Adrenal gland (tissue), 12 donors: ENCODE data around the gene PFDN6. TPM values are rescaled to one million over a fixed set of nuclear protein-coding genes. Genes with fewer than 3 reads are reported as not detected.

Experiments
- DNase-seq, 7 donors: peaks; one replicate each; pipeline ENCODE4 v3.0.0-alpha.2; 2019 to 2020
- H3K27ac ChIP-seq, 5 donors: fragments of 200-600 bp; sonication (generic) in 4 of 5; 1 replicate in 3 of 5; 2 replicates in 2 of 5; pipeline versions ENCODE4 v1.5.1 to v1.8.0; 2016 to 2020; ENCODE audit warnings: mild to moderate bottlenecking in 1 of 5
- H3K27me3 ChIP-seq: fragments of 200-600 bp; 2 replicates; pipeline ENCODE4 v1.8.0; 2021
- H3K36me3 ChIP-seq, 2 donors: fragments of 200-600 bp; replicated peaks in 1 of 2; 1 replicate in 1 of 2; 2 replicates in 1 of 2; pipeline versions ENCODE4 v1.5.1 to v1.8.0; 2018 to 2022
- H3K4me1 ChIP-seq, 2 donors: fragments of 200-600 bp; replicated peaks in 1 of 2; 1 replicate in 1 of 2; 2 replicates in 1 of 2; pipeline versions ENCODE4 v1.5.1 to v1.8.0; 2018 to 2021
- H3K4me3 ChIP-seq, 4 donors: fragments of 200-600 bp; sonication (generic) in 3 of 4; one replicate each; pipeline ENCODE4 v1.5.1; 2016 to 2018
- H3K9me3 ChIP-seq, 3 donors: fragments of 200-600 bp; sonication (generic) in 1 of 3; replicated peaks in 1 of 3; 1 replicate in 2 of 3; 2 replicates in 1 of 3; pipeline versions ENCODE4 v1.5.1 to v1.8.0; 2016 to 2021
- POLR2A ChIP-seq, 2 donors: fragments of 450-650 bp; IDR thresholded peaks; one replicate each; pipeline ENCODE4 v1.6.1; 2017; ENCODE audit warnings: antibody characterized with exemption in 2 of 2, mild to moderate bottlenecking in 2 of 2, moderate library complexity in 1 of 2
- WGBS, 4 donors: extraction: QIAGEN DNeasy Blood & Tissue Kit in 2 of 4; methylation state at CpG; one replicate each; pipeline versions ENCODE4 v1.1.5 to v1.1.7; 2013 to 2017; 5-methylcytosine and 5-hydroxymethylcytosine counted together
- intact Hi-C, 2 donors: fragments of 100-400 bp; cut with DNase I; formaldehyde crosslinking; loops; one replicate each; pipeline versions ENCODE4 v1.14.1 to v1.15.0; 2022 to 2023
- polyA plus RNA-seq, 3 donors: library from polyadenylated mRNA; stranded (reverse); fragments of 200-250 nt in 2 of 3; fragments of 350-450 nt in 1 of 3; fragmentation: Illumina TruSeq in 1 of 3; extraction: RNeasy Lipid Tissue Mini Kit (QIAGEN cat#74804) in 1 of 3; gene quantifications; one replicate each; pipeline ENCODE4 v1.2.3, GENCODE V29; 2013 to 2014
- total RNA-seq, 9 donors: library from RNA; depleted of rRNA in 4 of 9; stranded (reverse); fragments of >200 nt in 4 of 9; fragments of 120-200 nt in 1 of 9; fragmentation: NEBNext Ultra II Directional in 1 of 9; extraction: Animal tissue kit (Norgen Biotek cat#: 25700) in 1 of 9; gene quantifications; one replicate each; pipeline versions ENCODE4 v1.1.0 to v1.2.4, GENCODE V29; 2013 to 2023
- TF ChIP-seq, protein P1 (sequence below), 6 experiments: fragments of 450-650 bp in 4 of 6; fragments of 200-600 bp in 2 of 6; sonication (generic) in 1 of 6; IDR thresholded peaks; 1 replicate in 5 of 6; 2 replicates in 1 of 6; pipeline versions ENCODE4 v1.5.1 to v1.8.0; 2016 to 2021; ENCODE audit warnings: antibody characterized with exemption in 6 of 6, mild to moderate bottlenecking in 2 of 6, moderate library complexity in 1 of 6
- donor health status: healthy with polysubstance abuse.
- donor health status: Bipolar disorder and iron deficiency.
- donor health status: DM: yes; HTN: yes; CAD: no.
- donor health status: DM: no; HTN: no; CAD: no.
- donor health status: DM: no; HTN: no; CAD: no.
- donor health status: DM: yes; HTN: yes; CAD: no.

The PFDN6 gene
- total and polyA plus RNA-seq, 12 donors: 6.8 to 830 (median 67.6) TPM

GRCh38 chr6:33317419-33317668, 27.9 kb downstream of the PFDN6 start:
- Histone ChIP-seq H3K27ac (peak overlapping the region in 3 of 5 donors; percentile 72 to 90 (median 81)), H3K27me3 (no peaks in the 10 kb centered on the region), H3K4me3 (peak overlapping the region in 2 of 4 donors; percentile 35 to 58), H3K36me3 (peaks cover 0 to 32% of the 10 kb centered on the region in 2 donors), H3K9me3 (no peaks in the 10 kb centered on the region), H3K4me1 (peaks cover 51 to 68% of the 10 kb centered on the region in 2 donors)
- intact Hi-C loops: no loop called here
- WGBS, 4 donors: 0 to 2% (median 1%) methylated on average over 9 to 27 of the region's 27 CpGs; no CpG with 5 or more reads in 1 of the 4 donors
- TF ChIP-seq, protein P1, sequence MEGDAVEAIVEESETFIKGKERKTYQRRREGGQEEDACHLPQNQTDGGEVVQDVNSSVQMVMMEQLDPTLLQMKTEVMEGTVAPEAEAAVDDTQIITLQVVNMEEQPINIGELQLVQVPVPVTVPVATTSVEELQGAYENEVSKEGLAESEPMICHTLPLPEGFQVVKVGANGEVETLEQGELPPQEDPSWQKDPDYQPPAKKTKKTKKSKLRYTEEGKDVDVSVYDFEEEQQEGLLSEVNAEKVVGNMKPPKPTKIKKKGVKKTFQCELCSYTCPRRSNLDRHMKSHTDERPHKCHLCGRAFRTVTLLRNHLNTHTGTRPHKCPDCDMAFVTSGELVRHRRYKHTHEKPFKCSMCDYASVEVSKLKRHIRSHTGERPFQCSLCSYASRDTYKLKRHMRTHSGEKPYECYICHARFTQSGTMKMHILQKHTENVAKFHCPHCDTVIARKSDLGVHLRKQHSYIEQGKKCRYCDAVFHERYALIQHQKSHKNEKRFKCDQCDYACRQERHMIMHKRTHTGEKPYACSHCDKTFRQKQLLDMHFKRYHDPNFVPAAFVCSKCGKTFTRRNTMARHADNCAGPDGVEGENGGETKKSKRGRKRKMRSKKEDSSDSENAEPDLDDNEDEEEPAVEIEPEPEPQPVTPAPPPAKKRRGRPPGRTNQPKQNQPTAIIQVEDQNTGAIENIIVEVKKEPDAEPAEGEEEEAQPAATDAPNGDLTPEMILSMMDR (IDR thresholded peaks at IDR 0.05): no peak
- TF ChIP-seq POLR2A (IDR thresholded peaks at IDR 0.05): no peak
- peak in 2 of 7 donors; percentile 69 to 74 for DNase-seq

DNA sequence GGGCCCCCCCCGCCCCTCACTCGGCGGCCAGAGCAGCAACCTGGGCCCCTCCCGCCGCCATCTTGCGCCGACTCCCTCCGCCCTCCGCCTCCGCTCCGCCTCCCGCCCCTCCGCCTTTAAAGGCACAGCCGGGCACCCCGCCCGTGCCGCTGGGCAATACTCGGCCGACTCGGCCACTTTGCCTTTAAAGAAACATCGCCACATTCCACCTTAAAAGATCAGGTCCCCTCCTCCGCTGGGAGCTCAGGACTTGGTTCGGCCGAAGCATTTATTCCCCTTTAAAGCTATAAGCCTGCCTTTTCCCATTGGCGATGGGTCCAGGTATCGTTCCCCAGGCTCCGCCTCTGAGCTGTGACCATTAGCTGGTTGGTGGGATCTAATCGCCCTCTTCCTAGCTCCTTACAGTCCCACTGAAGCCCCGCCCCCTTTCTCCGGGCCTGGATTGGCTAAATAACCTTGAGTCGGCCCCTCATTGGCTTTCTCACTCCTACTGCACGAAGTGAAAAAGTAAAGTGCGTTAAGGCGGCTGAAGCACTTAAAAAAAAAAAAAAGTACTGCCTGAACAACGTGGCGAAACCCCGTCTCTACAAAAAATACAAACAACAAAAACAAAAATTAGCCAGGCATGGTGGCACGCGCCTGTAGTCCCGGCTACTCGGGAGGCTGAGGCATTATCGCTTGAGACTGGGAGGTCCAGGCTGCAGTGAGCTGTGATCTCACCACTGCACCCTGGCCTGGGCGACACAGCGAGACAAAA, 28.4 kb downstream of the PFDN6 start, which contains the start of gene ZBTB22:
TSS of gene ZBTB22 (minus strand) at position 76 of the 757 bp plus-strand sequence. CDS start 828 bp downstream, outside the sequence.
- WGBS, 4 donors: 1 to 2% (median 1%) methylated on average over 24 to 44 of the region's 44 CpGs
- Histone ChIP-seq H3K9me3 (no peaks in the 10 kb centered on the region), H3K36me3 (peaks cover 0 to 32% of the 10 kb centered on the region in 2 donors), H3K4me3 (peak within 1 kb of the TSS in 2 of 4 donors; percentile 35 to 58), H3K27ac (peak within 1 kb of the TSS; percentile 72 to 90 (median 78)), H3K4me1 (peaks cover 49 to 66% of the 10 kb centered on the region in 2 donors), H3K27me3 (no peaks in the 10 kb centered on the region)
- peak; percentile 98 to 100 (median 100) for DNase-seq
- intact Hi-C loops: no loop called here
- TF ChIP-seq, protein P1 (IDR thresholded peaks at IDR 0.05): peak in 1 of 6 experiments; percentile 10
- TF ChIP-seq POLR2A (IDR thresholded peaks at IDR 0.05): peak; percentile 22 to 73

DNA sequence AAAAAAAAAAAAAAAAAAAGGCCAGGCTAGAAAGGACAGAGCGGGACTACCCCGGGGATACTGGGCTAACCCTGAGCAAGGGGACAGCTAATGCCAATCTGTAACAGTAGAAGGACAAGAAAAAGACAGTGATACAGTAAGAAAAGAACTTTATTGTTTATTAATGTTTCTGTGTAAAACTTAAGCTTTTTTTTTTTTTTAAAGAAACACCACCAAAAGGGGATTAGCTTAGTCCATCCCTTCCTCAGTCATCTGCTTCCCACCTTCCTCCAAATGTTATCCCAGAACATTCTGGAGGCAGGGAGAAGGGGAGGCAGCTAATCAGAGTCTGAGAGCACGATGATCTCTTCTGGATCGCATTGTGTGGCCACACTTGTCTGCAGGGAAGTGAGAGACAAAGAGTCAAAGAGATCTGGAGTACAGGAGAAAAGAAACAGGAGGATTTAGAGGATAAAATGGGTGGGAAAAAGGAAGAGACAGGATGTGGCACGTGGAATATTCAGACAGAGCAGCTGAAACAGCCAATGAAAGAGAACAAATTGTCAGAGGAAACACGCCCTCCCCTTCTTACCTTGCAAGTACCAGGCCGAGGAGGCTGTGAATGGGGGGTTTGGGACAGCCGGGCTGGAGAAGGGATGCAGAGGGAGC, 29.1 kb downstream of the PFDN6 start:
- intact Hi-C loops: no loop called here
- Histone ChIP-seq H3K27ac (peak overlapping the region; percentile 72 to 90 (median 78)), H3K4me3 (peak overlapping the region in 2 of 4 donors; percentile 35 to 58), H3K9me3 (no peaks in the 10 kb centered on the region), H3K4me1 (peaks cover 49 to 66% of the 10 kb centered on the region in 2 donors), H3K27me3 (no peaks in the 10 kb centered on the region), H3K36me3 (peaks cover 0 to 32% of the 10 kb centered on the region in 2 donors)
- 62 to 70% (median 64%) methylated on average over 8 of the region's 8 CpGs for WGBS, 4 donors
- peak in 2 of 7 donors; percentile 21 to 29 for DNase-seq
- no peak for TF ChIP-seq POLR2A (IDR thresholded peaks at IDR 0.05)
- TF ChIP-seq, protein P1 (IDR thresholded peaks at IDR 0.05): no peak

GRCh38 chr6:33319939-33320314, 30.5 kb downstream of the PFDN6 start:
- H3K27ac ChIP-seq: peak overlapping the region; percentile 62 to 96 (median 90)
- intact Hi-C loops: no loop called here

More at GRCh38 chr6:33319939-33320314, 30.5 kb downstream of the PFDN6 start:
- H3K9me3 ChIP-seq: no peaks in the 10 kb centered on the region
- WGBS, 4 donors: 77 to 91% (median 79%) methylated on average over 3 of the region's 3 CpGs
- no peaks in the 10 kb centered on the region for H3K27me3 ChIP-seq
- peaks cover 0 to 32% of the 10 kb centered on the region in 2 donors for H3K36me3 ChIP-seq
- no peak overlapping the region for H3K4me3 ChIP-seq
- DNase-seq: no peak
- peaks cover 45 to 68% of the 10 kb centered on the region in 2 donors for H3K4me1 ChIP-seq
- TF ChIP-seq, protein P1 (IDR thresholded peaks at IDR 0.05): no peak
- no peak for TF ChIP-seq POLR2A (IDR thresholded peaks at IDR 0.05)
